Stimulated activated CD4-positive, alpha-beta T cell treated with anti-CD3 and anti-CD28 coated beads, TNF-alpha, amount 100 ng/mL, for 4 hours (primary cell): ENCODE results near the gene ZNF841.
"Not testable (repeated sequence)": the region's sequence is repeated elsewhere in the genome, so short reads cannot be mapped to it uniquely, and the experiment has no call there.

Experiments used
- DNase-seq, 3 experiments: peaks; one replicate each; pipeline ENCODE4 v3.0.0-alpha.2; 2020; ENCODE audit warnings: low read depth in 3 of 3

The ZNF841 gene

GRCh38 chr19:52066258-52066863, 29.2 kb downstream of the ZNF841 start:
- no peak for DNase-seq

DNA sequence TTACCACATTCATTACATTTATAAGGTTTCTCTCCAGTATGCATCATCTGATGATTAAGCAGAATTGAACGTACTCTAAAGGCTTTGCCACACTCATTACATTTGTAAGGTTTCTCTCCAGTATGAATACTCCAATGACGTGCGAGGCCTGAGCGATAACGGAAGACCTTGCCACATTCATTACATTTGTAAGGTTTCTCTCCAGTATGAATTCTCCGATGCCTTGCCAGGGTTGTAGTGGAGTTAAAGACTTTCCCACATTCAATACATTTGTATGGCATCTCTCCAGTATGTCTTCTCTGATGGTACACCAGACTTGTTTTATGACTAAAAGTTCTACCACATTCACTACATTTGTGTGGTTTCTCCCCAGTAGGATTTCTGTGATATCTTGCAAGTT, 30.2 kb downstream of the ZNF841 start:
- no peak for DNase-seq

GRCh38 chr19:52056480-52056879, 39.1 kb downstream of the ZNF841 start:
- not testable (repeated sequence) for DNase-seq

DNA sequence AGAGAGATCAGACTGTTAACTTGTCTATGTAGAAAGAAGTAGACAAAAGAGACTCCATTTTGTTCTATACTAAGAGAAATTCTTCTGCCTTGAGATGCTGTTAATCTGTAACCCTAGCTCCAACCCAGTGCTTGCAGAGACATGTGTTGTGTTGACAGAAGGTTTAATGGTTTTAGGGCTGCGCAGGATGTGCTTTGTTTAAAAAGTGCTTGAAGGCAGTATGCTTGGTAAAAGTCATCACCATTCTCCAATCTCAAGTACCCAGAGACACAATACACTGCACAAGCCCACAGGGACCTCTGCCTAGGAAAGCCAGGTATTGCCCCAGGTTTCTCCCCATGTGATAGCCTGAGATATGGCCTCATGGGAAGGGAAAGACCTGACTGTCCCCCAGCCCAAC, 43.8 kb downstream of the ZNF841 start:
- not testable (repeated sequence) for DNase-seq

- peak; percentile 63 to 68 (median 66) for DNase-seq
These were observed 46.7 kb downstream of the ZNF841 start, which contains the start of gene ZNF432 for GRCh38 chr19:52048555-52049501. TSS of gene ZNF432 (minus strand) at chr19:52048838. CDS start at chr19:52046868, 1,970 bp downstream.

- no peak for DNase-seq
These were observed 56.4 kb downstream of the ZNF841 start for GRCh38 chr19:52039169-52039568.

- no peak for DNase-seq
These were observed 61.4 kb downstream of the ZNF841 start for GRCh38 chr19:52034051-52034728.

DNA sequence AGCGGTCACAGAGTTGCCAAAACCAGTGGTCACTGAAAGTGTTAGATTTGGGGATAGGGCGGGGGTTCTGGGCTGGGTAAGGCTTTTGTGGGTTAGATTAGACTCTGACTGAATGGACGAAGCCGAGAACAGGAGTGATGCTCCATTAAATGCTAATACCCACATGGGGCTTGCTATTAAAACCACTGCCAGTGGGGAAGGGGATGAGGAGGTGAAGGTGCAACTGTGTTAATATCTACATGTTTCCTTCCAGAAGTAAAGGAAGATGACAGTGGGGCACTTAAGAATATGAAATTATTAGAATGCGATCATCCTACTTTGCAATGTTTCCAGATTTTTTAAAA, 66.8 kb downstream of the ZNF841 start:
- no peak for DNase-seq

GRCh38 chr19:52028027-52028779, 67.4 kb downstream of the ZNF841 start, which contains the start of gene ZNF614:
TSS of gene ZNF614 (minus strand) at chr19:52028379. CDS start at chr19:52025745, 2,634 bp downstream.
- peak; percentile 56 to 83 (median 70) for DNase-seq

DNA sequence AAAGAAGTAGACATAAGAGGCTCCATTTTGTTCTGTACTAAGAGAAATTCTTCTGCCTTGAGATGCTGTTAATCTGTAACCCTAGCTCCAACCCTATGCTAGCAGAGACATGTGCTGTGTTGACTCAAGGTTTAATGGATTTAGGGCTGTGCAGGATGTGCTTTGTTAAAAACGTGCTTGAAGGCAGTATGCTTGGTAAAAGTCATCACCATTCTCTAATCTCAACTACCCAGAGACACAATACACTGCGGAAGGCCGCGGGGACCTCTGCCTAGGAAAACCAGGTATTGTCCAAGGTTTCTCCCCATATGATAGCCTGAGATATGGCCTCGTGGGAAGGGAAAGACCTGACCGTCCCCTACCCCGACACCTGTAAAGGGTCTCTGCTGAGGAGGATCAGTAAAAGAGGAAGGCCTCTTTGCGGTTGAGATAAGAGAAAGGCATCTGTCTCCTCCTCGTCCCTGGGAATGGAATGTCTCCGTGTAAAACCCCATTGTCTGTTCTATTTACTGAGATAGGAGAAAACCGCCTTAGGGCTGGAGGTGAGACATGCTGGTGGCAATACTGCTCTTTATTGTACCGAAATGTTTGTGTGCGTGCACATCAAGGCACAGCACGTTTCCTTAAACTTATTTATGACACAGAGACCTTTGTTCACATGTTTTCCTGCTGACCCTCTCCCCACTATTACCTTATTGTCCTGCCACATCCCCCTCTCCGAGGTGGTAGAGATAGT, 69.1 kb downstream of the ZNF841 start:
- DNase-seq: not testable (repeated sequence)

DNA sequence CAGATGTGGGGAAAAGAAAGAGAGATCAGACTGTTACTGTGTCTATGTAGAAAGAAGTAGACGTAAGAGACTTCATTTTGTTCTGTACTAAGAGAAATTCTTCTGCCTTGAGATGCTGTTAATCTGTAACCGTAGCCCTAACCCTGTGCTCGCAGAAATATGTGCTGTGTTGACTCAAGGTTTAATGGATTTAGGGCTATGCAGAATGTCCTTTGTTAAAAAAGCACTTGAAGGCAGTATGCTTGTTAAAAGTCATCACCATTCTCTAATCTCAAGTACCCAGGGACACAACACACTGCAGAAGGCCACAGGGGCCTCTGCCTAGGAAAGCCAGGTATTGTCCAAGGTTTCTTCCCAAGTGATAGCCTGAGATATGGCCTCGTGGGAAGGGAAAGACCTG, 71.1 kb downstream of the ZNF841 start:
- not testable (repeated sequence) for DNase-seq

DNA sequence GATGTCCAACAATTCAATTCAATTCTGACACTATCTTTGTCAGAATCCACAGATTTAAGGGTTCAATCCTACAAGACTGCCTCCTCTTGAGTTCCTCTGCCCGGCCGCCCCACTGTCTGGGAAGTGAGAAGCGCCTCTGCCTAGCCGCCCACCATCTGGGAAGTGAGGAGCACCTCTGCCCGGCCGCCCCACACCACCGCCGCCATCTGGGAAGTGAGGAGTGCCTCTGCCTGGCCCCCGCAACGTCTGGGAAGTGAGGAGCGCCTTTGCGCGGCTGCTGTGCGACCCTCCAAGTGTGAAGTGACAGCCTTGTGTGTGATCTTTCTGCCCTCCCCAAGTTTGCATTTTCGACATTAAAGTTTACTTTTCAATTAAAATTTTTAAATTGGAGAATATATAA, 73.4 kb downstream of the ZNF841 start:
- DNase-seq: no peak

- no peak for DNase-seq
These were observed 75.1 kb downstream of the ZNF841 start for GRCh38 chr19:52020506-52020905.
